AML-193 (cell line): Measurements from ENCODE around the gene STK39.
A peak's percentile ranks its signal among the peaks of the same experiment; 100 is the strongest.

Experiments
- DNase-seq, 2 experiments: peaks; one replicate each; lab custom pipeline; 2025; lab: John Stamatoyannopoulos, UW

Gene STK39

DNA sequence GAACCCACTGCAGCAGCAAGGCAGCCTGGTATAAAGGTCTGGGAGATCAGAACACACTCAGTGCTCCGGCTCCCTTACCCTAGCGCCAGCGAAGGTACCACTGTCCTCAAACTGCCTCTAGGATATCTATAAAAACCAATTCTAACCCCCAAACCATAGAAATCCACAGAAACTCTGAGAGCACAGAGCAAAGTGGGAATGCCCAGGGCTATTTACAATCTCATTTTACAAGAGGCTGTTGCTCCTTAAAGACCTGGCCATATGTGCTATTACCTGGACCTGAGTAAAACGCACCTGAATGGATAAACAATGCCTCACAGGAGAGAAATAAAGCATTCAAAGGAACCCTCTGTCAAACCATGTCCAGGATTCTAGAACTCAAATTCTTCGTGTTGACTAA, 4.3 kb downstream of the STK39 start:
- no peak for DNase-seq

DNA sequence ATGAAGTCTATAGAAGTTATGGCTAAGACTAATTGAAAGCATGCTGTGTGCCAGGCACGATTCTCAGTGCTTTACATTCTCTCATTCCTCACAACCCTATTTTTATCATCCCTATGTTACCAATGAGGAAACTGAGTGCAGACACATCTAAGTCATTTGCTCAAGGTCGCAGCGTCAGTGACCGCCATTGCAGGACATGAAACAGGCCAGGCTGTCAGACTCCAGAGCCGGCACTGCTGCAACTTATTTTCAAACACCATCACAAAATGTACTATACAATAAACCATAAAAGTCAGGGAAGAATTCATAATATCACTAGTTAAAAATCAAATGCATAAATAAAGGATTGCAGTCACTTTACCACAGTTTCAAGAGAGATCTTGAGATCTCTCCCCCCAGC, 5.6 kb downstream of the STK39 start:
- DNase-seq: no peak

GRCh38 chr2:168241208-168241607, 6.2 kb downstream of the STK39 start:
- DNase-seq: no peak

DNA sequence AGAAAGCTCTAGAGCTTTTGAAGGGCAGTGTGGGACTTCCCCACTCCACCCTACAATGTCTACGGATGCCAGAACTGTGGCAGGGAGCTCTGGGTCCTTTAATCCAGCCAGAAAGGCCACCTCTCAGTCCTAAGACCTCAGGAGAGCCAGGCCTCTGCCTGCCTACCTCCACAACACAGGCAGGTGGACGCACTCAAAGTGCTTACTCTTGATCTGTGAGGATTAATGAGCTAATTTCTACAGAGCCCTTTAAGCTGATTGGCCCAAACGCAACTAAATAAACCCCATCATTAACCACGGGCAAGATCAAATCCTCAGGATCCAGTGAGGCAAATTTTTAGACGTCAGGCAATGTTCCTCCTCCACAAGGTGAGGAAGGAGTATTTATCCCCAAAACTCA, 8.1 kb downstream of the STK39 start:
- no peak for DNase-seq

- no peak for DNase-seq
Measured at GRCh38 chr2:168237741-168238140, 9.7 kb downstream of the STK39 start.

- DNase-seq: no peak
Measured at GRCh38 chr2:168234407-168235085, 12.8 kb downstream of the STK39 start.

GRCh38 chr2:168233726-168234406, 13.5 kb downstream of the STK39 start:
- DNase-seq: no peak

- DNase-seq: no peak
Measured at GRCh38 chr2:168233166-168233565, 14.2 kb downstream of the STK39 start.

GRCh38 chr2:168231609-168232241, 15.7 kb downstream of the STK39 start:
- DNase-seq: no peak

DNA sequence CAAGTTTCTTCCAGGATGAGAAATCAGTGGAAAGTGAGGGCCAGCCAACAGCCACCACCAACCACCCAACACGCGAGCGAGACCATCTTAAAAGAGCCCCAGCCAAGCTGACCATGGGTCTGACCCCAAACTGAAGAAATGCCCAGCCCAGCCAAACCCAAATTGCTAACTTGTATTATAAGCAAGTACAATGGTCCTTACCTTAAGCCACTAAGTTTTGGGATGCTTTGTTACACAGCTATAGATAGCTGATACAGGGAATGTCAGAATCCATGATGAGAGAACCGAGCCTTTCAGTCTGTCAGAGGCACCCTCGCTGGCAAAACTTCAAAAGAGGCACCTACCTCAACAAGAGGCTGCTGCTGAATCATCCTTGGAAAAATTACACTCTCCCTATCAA, 17.0 kb downstream of the STK39 start:
- DNase-seq: no peak

DNA sequence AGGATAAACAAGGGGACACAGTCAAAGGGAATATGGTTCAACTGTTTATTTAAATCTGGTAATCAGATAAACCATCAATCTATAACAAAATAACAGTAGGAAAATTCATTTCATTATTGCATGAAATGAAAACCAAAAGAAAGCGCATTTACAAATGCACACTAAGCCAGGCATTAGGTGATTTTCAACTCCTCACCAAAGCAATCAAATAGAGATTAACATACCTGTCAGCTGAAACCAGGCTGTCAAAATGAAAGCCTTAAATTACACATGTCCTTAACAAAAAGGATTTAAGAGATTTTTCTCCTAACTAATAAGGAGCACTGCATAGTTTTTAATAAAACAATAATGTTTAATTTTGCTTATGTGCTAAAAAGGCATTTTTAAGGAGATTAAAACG, 23.0 kb downstream of the STK39 start:
- no peak for DNase-seq

DNA sequence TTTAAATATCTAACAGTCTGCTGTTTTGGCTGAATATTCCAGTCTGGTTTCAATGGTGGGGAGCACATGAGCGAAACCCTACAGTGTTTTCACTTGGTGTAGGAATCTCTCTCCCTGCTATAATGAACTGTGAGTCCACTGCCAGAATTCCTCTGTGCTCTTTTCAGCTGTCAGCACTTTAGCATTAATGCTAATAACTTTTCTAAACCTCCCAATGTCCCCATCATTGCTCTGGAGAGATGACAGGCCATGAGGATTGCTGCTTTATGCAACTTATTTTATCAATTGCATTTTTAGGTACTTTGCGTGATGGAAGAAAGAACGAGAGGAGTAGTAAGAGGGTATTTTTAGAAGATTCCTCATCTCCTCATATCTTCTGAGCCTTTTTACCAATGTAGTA, 25.3 kb downstream of the STK39 start:
- no peak for DNase-seq

DNA sequence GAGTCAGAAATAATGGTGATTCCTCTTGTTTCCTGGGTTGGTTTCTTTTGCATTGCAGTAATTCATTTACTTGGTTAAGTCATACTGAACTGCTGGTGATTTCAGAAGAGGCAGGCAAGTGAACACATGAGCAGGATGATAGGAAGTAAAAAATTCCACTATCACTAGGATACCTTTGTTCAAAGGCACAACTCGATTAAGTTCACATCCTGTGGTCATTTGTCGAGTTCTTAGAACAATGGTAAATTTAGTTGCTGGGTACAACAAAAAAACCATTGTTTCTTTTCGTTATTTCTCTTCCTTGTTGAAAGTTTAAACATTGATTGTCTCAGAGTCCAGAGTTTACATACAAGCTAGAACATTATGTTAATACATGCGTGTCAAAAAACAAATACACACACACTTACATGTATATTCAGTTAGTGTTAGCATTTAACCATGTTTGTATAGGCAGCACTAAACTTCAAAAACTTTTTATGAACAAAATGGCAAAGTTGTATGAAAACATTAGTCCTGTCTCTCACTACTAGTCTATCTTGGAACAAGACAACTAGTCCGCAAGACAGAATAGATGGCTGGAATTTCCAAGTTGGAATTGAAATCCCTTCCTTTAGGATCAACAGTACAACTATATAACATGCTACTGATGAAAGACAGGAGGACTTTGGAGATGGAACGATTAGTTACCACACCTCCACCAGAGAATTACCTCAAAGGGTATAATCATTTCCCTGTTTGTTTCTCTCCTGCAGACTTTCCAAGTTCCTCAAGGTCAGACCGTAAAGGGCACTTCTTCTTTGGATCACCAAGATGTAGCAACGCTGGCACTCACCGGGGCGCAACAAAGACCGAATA, 26.2 kb downstream of the STK39 start:
- no peak for DNase-seq

- no peak for DNase-seq
Measured at GRCh38 chr2:168217920-168218319, 29.5 kb downstream of the STK39 start.

DNA sequence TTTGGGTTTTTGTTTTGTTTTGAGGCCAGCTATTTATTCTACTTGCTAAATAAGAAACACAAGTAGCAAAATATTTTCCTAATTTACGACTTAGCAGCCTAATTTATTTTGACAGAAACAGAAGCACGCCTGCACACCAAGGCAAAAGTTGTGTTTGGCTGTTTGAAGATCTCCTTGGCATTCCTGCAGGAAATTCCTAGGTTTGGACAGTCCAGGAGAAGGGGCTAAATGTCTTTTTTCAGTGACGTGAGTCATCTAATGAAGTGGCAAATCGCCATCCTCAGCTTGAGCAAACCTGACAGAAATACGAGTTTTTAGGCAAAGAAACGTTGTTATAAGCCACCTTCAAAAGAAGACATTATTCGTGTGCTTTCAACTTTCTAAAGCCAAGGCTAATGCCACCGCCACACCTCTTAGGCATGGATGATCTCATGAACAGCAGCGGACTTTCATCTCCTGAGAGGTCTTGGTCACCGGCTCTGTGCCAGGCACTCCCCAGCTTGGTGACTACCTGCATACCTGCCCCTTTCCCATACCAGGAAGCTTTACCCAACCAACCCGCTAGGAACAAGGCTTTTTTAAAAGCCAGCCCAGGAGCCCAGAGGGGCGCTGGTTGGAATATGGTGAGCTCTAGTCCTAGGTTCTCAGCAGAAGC, 30.9 kb downstream of the STK39 start:
- no peak for DNase-seq

DNA sequence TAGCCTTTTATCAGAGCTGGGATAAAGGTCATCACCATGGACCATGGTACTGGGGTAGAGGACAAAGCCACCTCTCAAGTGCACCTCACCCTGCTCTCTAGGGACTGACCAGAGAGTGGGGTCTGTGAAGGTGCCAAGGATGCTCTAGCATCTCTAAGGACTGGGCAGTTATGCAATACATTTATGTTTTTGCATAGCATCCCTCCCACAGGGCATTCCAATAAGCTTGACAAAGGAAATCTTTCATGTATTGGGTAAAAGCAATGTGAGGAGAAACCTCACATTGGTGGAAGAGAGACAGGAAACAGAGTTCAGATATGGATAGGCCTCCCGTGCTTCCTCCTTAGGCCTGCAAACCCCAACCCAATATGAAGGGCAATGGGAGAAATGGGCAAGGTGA, 31.6 kb downstream of the STK39 start:
- DNase-seq: no peak

GRCh38 chr2:168212866-168213265, 34.5 kb downstream of the STK39 start:
- DNase-seq: no peak

DNA sequence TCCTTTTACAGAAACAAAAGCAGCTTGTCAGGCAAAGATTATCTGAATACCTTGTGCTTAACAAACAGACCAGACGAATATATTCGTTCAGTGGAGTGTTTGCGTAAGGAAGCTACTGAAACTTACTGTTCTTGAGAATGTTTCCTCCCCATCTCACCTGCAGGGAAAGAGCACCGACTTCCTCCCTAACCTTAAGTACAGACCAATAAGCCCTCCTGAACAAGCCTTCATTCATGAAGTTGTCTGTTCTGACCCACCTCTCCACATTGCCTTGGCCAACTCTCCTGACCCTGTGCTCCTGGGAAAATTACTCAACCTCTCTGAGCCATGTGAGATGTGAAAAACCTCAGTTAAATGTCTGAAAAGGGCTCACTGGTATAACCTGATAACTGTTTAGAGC, 35.2 kb downstream of the STK39 start:
- no peak for DNase-seq

- no peak for DNase-seq
Measured at GRCh38 chr2:168211664-168212163, 35.7 kb downstream of the STK39 start.

DNA sequence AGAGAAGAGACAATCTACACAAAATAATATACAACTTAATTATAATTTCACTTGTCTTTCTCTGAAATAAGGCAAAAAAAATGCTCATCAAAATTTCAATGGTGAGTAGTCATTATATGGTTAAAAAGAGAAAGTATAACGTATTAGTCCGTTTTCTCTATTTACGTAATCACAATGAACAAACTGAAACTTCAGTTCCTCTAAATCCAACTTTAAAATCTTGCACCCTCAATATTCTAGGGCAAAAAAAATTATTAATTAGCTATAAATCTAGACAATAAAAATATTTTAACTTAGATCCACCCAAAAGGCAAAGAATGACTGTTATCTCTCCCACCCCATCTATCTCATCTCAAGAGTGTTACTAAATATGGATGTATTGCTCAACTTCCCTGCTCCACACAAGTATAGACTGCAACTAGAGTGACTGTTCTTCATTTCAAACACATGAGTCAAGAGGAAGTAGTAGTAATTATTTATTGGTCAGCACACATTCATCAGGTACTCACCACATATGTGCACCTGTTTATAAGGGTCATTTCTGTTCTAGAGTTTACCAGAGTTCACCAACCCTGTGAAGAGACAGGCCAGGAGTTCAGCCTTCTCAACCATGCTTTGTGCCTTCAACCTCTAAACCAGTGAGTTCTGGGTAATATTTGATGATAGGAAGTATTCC, 36.4 kb downstream of the STK39 start:
- peak; percentile 93 to 97 for DNase-seq

- DNase-seq: peak in 1 of 2 experiments; percentile 15
Measured at GRCh38 chr2:168210216-168210894, 37.0 kb downstream of the STK39 start.
